Activated CD8-positive, alpha-beta memory T cell treated with anti-CD3 and anti-CD28 coated beads, Interleukin-2, amount 50 U/mL, for 24 hours (primary cell): ENCODE results near the gene ZNF827.
"Not testable (repeated sequence)": the region's sequence is repeated elsewhere in the genome, so short reads cannot be mapped to it uniquely, and the experiment has no call there.

Experiments used
- DNase-seq: peaks from one replicate; pipeline ENCODE4 v3.0.0-alpha.2; 2020; ENCODE audit errors: extremely low read depth

ZNF827 gene

GRCh38 chr4:145861336-145862318, 77.0 kb downstream of the ZNF827 start:
- no peak for DNase-seq

GRCh38 chr4:145860897-145861296, 77.7 kb downstream of the ZNF827 start:
- no peak for DNase-seq

- DNase-seq: no peak
These were observed 78.2 kb downstream of the ZNF827 start for GRCh38 chr4:145860446-145860845.

GRCh38 chr4:145859926-145860325, 78.7 kb downstream of the ZNF827 start:
- DNase-seq: no peak

- no peak for DNase-seq
These were observed 79.2 kb downstream of the ZNF827 start for GRCh38 chr4:145859426-145859825.

- no peak for DNase-seq
These were observed 86.3 kb downstream of the ZNF827 start for GRCh38 chr4:145852256-145852839.

- no peak for DNase-seq
These were observed 87.0 kb downstream of the ZNF827 start for GRCh38 chr4:145851511-145852201.

- no peak for DNase-seq
These were observed 90.9 kb downstream of the ZNF827 start for GRCh38 chr4:145847764-145848163.

GRCh38 chr4:145845118-145845517, 93.5 kb downstream of the ZNF827 start:
- no peak for DNase-seq

- no peak for DNase-seq
These were observed 95.0 kb downstream of the ZNF827 start for GRCh38 chr4:145843639-145844038.

- DNase-seq: no peak
These were observed 95.5 kb downstream of the ZNF827 start for GRCh38 chr4:145843148-145843547.

- DNase-seq: no peak
These were observed 96.3 kb downstream of the ZNF827 start for GRCh38 chr4:145842224-145842887.

- no peak for DNase-seq
These were observed 97.8 kb downstream of the ZNF827 start for GRCh38 chr4:145840801-145841200.

GRCh38 chr4:145840162-145840768, 98.4 kb downstream of the ZNF827 start:
- DNase-seq: no peak

GRCh38 chr4:145839151-145839550, 99.5 kb downstream of the ZNF827 start:
- no peak for DNase-seq

GRCh38 chr4:145832384-145832783, 106.2 kb downstream of the ZNF827 start:
- DNase-seq: not testable (repeated sequence)

- no peak for DNase-seq
These were observed 107.9 kb downstream of the ZNF827 start for GRCh38 chr4:145830699-145831098.

- DNase-seq: no peak
These were observed 108.8 kb downstream of the ZNF827 start for GRCh38 chr4:145829629-145830395.

GRCh38 chr4:145828802-145829485, 109.7 kb downstream of the ZNF827 start:
- DNase-seq: no peak

GRCh38 chr4:145827885-145828284, 110.7 kb downstream of the ZNF827 start:
- no peak for DNase-seq
